Measurements from ENCODE around the gene SLC24A4. TPM values are rescaled to one million over a fixed set of nuclear protein-coding genes. Genes with fewer than 3 reads are reported as not detected.
A peak's percentile ranks its signal among the peaks of the same experiment; 100 is the strongest.

SLC24A4 gene
- total RNA-seq, 1 donor from 2014 or later, result not detected

GRCh38 chr14:92353447-92353846 lies 30.5 kb downstream of the SLC24A4 start:
- Histone ChIP-seq H3K4me1 (no peaks in the 10 kb centered on the region), H3K27me3 (no peaks in the 10 kb centered on the region), H3K4me3 (no peak overlapping the region), H3K27ac (no peak overlapping the region), H3K9me3 (no peaks in the 10 kb centered on the region), H3K36me3 (no peaks in the 10 kb centered on the region)
- no peak for DNase-seq (ENCODE audit: low spot score in 2 of 2)
- TF ChIP-seq, protein P1, sequence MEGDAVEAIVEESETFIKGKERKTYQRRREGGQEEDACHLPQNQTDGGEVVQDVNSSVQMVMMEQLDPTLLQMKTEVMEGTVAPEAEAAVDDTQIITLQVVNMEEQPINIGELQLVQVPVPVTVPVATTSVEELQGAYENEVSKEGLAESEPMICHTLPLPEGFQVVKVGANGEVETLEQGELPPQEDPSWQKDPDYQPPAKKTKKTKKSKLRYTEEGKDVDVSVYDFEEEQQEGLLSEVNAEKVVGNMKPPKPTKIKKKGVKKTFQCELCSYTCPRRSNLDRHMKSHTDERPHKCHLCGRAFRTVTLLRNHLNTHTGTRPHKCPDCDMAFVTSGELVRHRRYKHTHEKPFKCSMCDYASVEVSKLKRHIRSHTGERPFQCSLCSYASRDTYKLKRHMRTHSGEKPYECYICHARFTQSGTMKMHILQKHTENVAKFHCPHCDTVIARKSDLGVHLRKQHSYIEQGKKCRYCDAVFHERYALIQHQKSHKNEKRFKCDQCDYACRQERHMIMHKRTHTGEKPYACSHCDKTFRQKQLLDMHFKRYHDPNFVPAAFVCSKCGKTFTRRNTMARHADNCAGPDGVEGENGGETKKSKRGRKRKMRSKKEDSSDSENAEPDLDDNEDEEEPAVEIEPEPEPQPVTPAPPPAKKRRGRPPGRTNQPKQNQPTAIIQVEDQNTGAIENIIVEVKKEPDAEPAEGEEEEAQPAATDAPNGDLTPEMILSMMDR (IDR thresholded peaks at IDR 0.05), result no peak
- intact Hi-C loops (cut with DNase I), result no loop called here

DNA sequence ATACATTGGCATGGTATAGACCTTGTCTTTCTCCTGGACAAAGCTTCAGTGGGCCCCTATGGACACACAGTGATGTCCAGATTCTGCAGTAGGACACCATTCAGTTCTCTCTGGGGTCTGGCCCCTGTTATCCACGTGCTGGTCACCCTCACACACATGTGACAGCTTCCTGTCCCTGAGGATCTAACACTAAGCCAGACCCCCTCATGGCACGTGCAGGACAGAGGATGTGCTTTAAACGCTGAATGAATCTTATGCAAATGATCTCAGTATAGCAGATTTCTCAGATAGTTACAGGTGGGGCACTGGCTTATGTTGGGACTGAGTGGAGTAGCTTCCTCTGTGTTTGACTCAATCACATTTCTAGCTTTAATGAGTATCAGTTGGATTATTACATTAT lies 33.7 kb downstream of the SLC24A4 start:
- intact Hi-C loops (cut with DNase I), result no loop called here
- H3K4me1 ChIP-seq, result no peaks in the 10 kb centered on the region
- H3K9me3 ChIP-seq, result no peaks in the 10 kb centered on the region
- H3K27me3 ChIP-seq, result no peaks in the 10 kb centered on the region
- no peak for DNase-seq (ENCODE audit: low spot score in 2 of 2)
- TF ChIP-seq, protein P1 (IDR thresholded peaks at IDR 0.05), result no peak
- H3K4me3 ChIP-seq, result no peak overlapping the region
- H3K36me3 ChIP-seq, result no peaks in the 10 kb centered on the region
- no peak overlapping the region for H3K27ac ChIP-seq

DNA sequence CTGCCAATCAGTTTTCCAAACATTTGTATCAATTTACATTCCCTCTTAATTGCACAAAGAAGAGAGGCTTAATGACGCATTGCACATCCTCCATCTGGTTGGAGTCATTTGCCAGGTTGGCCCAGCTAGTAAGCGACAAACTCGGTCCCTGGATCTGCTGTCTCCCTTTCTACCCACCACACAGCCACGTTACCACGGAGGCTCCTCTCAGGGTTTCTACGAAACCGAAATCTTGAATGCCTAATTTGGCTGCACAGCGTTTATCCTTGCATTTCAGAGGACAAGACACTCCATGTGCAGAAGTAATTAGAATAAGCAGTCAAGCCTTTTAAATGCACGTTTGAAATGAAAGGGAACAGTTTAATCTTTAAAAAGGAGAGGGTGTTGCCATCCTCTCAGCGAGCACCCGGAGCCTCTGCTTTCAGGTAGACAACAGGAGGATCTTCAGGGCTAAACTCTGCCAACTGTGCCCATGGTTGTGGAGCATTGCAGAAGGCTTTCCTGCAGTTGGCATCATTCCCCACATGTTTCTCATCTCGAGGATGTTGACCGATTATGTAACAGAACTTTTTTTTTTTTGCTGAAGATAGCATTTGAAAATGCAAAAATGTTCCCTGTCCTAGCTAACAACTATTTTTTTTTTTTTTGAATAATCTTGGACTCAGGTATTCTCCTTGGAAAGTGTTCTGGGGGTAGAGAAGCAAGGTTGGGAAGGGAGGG lies 37.8 kb downstream of the SLC24A4 start:
- Histone ChIP-seq H3K4me3 (no peak overlapping the region), H3K27ac (no peak overlapping the region), H3K4me1 (peaks cover 0 to 4% of the 10 kb centered on the region in 2 donors), H3K27me3 (no peaks in the 10 kb centered on the region), H3K36me3 (no peaks in the 10 kb centered on the region), H3K9me3 (no peaks in the 10 kb centered on the region)
- no peak for DNase-seq (ENCODE audit: low spot score in 2 of 2)
- intact Hi-C loops (cut with DNase I), result loop anchor here (5.0 kb wide), 1 partner anchor 626 kb away; no protein-coding TSS in a partner anchor
- TF ChIP-seq, protein P1 (IDR thresholded peaks at IDR 0.05), result no peak

- Histone ChIP-seq H3K27me3 (no peaks in the 10 kb centered on the region), H3K36me3 (no peaks in the 10 kb centered on the region), H3K4me3 (no peak overlapping the region), H3K9me3 (no peaks in the 10 kb centered on the region), H3K27ac (no peak overlapping the region), H3K4me1 (peaks cover 0 to 4% of the 10 kb centered on the region in 2 donors)
- intact Hi-C loops (cut with DNase I), result loop anchor here (5.0 kb wide), 1 partner anchor 624 kb away; no protein-coding TSS in a partner anchor
- DNase-seq (ENCODE audit: low spot score in 2 of 2), result peak; percentile 41 to 86
- TF ChIP-seq, protein P1 (IDR thresholded peaks at IDR 0.05), result no peak
Measured at GRCh38 chr14:92362781-92363235, 39.8 kb downstream of the SLC24A4 start.

GRCh38 chr14:92366237-92366636 lies 43.3 kb downstream of the SLC24A4 start:
- intact Hi-C loops (cut with DNase I), result no loop called here
- no peaks in the 10 kb centered on the region for H3K36me3 ChIP-seq
- DNase-seq (ENCODE audit: low spot score in 2 of 2), result no peak
- H3K27me3 ChIP-seq, result no peaks in the 10 kb centered on the region
- H3K4me1 ChIP-seq, result peaks cover 0 to 4% of the 10 kb centered on the region in 2 donors
- no peaks in the 10 kb centered on the region for H3K9me3 ChIP-seq
- TF ChIP-seq, protein P1 (IDR thresholded peaks at IDR 0.05), result no peak
- H3K27ac ChIP-seq, result no peak overlapping the region
- H3K4me3 ChIP-seq, result no peak overlapping the region
